Gastroesophageal sphincter (tissue), 4 donors: ENCODE results near the gene MCAM. TPM values are rescaled to one million over a fixed set of nuclear protein-coding genes. Genes with fewer than 3 reads are reported as not detected.

Experiments
- ATAC-seq: fragments of 150-250 bp; one replicate; pipeline ENCODE4 v1.9.1; 2016; ENCODE audit warnings: mild to moderate bottlenecking, moderate library complexity
- H3K27ac ChIP-seq, 4 donors: fragments of 200-600 bp; sonication (generic) in 3 of 4; 1 replicate in 3 of 4; 2 replicates in 1 of 4; pipeline ENCODE4 v1.5.1; 2016 to 2019
- H3K27me3 ChIP-seq: fragments of 200-600 bp; sonication (generic); one replicate; pipeline ENCODE4 v1.5.1; 2019
- H3K36me3 ChIP-seq, 2 donors: fragments of 200-600 bp; sonication (generic); one replicate each; pipeline ENCODE4 v1.5.1; 2019; ENCODE audit warnings: control low read depth in 1 of 2
- H3K4me1 ChIP-seq, 3 donors: fragments of 200-600 bp; sonication (generic); 1 replicate in 2 of 3; 2 replicates in 1 of 3; pipeline ENCODE4 v1.5.1; 2016 to 2019; ENCODE audit warnings: control low read depth in 2 of 3
- H3K4me3 ChIP-seq, 2 donors: fragments of 200-600 bp; sonication (generic); one replicate each; pipeline ENCODE4 v1.5.1; 2019; ENCODE audit warnings: mild to moderate bottlenecking in 1 of 2, moderate library complexity in 1 of 2
- H3K9me3 ChIP-seq, 3 donors: fragments of 200-600 bp; sonication (generic); one replicate each; pipeline ENCODE4 v1.5.1; 2017 to 2019; ENCODE audit warnings: control low read depth in 2 of 3
- EP300 ChIP-seq: sonication (generic); formaldehyde crosslinking; IDR thresholded peaks from one replicate; pipeline ENCODE4 v1.6.1; 2017; ENCODE audit warnings: antibody characterized with exemption, mild to moderate bottlenecking
- POLR2A ChIP-seq, 2 donors: fragments of 450-650 bp; IDR thresholded peaks; one replicate each; pipeline ENCODE4 v1.6.1; 2017; ENCODE audit warnings: antibody characterized with exemption in 2 of 2, mild to moderate bottlenecking in 2 of 2, moderate library complexity in 1 of 2
- POLR2AphosphoS5 ChIP-seq: sonication (generic); formaldehyde crosslinking; IDR thresholded peaks from one replicate; pipeline ENCODE4 v1.6.1; 2017; ENCODE audit warnings: antibody characterized with exemption
- WGBS, 2 donors: methylation state at CpG; one replicate each; pipeline ENCODE4 v1.1.5; 2018; ENCODE audit warnings: low coverage in 1 of 2; 5-methylcytosine and 5-hydroxymethylcytosine counted together
- total RNA-seq, 4 donors: library from RNA; depleted of rRNA; stranded (reverse); fragments of >200 nt; gene quantifications; one replicate each; pipeline ENCODE4 v1.1.0, GENCODE V29; 2016
- TF ChIP-seq, protein P1 (sequence below), 4 experiments: fragments of 200-600 bp in 2 of 4; fragments of 450-650 bp in 2 of 4; sonication (generic) in 1 of 4; IDR thresholded peaks; one replicate each; pipeline ENCODE4 v1.5.1; 2017 to 2019; ENCODE audit warnings: antibody characterized with exemption in 4 of 4, mild to moderate bottlenecking in 2 of 4, moderate library complexity in 2 of 4

Gene MCAM, protein sequence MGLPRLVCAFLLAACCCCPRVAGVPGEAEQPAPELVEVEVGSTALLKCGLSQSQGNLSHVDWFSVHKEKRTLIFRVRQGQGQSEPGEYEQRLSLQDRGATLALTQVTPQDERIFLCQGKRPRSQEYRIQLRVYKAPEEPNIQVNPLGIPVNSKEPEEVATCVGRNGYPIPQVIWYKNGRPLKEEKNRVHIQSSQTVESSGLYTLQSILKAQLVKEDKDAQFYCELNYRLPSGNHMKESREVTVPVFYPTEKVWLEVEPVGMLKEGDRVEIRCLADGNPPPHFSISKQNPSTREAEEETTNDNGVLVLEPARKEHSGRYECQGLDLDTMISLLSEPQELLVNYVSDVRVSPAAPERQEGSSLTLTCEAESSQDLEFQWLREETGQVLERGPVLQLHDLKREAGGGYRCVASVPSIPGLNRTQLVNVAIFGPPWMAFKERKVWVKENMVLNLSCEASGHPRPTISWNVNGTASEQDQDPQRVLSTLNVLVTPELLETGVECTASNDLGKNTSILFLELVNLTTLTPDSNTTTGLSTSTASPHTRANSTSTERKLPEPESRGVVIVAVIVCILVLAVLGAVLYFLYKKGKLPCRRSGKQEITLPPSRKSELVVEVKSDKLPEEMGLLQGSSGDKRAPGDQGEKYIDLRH
- 1,000 to 10,000 TPM in 3 of 4 donors, 100 to 1,000 TPM in 1; 702 to 1,904 (median 1,177) TPM for total RNA-seq

DNA sequence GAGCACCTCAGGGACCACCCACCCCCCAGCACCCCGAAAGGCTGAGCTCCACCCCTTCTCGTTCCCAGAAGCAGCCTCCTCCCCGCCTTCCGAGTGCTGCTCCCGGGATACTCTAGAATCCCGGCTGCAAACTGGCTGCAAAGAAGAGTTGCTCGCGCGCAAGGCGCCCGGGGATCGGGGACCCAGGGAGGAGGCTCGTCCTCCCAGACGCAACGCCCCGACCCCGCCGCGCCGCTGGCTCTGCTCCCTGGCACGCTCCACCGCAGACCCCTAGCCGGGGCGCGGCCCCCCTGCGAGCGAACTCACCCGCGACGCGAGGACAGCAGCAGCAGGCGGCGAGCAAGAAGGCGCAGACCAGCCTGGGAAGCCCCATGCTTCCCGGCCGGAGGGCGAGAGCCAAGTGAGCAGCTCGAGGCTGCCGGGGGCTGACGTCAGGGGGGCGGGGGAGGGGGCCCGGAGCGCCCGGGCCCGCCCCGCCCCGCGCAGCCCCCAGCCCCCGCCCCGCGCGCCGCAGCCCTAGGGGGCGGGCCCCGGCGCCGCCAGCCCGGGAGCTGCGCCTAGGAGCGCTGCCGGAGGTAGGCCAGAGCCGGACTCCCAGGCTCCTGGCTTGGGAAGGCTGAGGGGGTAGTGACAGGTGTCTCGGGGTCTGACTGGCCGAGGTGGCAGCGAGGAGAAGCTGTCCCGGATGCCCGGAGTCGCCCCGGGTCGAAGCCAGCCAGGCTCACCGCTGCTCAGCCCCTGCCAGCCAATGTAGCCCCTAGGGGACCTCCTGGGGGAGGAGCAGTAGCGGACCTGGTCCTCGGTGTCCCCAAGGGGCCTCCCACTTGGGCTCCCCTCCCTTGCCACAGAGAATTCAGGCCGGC is at the start of gene MCAM:
Gene MCAM (minus strand): TSS at position 402 of the 863 bp plus-strand sequence. CDS start 29 bp downstream, at position 373.
- ATAC-seq, result peak; percentile 44
- Histone ChIP-seq H3K4me3 (peak within 1 kb of the TSS; percentile 70 to 87), H3K4me1 (peaks cover 12 to 99% (median 50%) of the 10 kb centered on the region in 3 donors), H3K27me3 (no peaks in the 10 kb centered on the region), H3K27ac (peak within 1 kb of the TSS; percentile 90 to 99 (median 98)), H3K36me3 (peaks cover 0 to 31% of the 10 kb centered on the region in 2 donors), H3K9me3 (no peaks in the 10 kb centered on the region)
- no CpG with 5 or more reads among the region's 74 CpGs for WGBS, 2 donors
- TF ChIP-seq POLR2A (IDR thresholded peaks at IDR 0.05) (peak; percentile 85 to 91), POLR2AphosphoS5 (peak; percentile 96), EP300 (no peak)
- TF ChIP-seq, protein P1, sequence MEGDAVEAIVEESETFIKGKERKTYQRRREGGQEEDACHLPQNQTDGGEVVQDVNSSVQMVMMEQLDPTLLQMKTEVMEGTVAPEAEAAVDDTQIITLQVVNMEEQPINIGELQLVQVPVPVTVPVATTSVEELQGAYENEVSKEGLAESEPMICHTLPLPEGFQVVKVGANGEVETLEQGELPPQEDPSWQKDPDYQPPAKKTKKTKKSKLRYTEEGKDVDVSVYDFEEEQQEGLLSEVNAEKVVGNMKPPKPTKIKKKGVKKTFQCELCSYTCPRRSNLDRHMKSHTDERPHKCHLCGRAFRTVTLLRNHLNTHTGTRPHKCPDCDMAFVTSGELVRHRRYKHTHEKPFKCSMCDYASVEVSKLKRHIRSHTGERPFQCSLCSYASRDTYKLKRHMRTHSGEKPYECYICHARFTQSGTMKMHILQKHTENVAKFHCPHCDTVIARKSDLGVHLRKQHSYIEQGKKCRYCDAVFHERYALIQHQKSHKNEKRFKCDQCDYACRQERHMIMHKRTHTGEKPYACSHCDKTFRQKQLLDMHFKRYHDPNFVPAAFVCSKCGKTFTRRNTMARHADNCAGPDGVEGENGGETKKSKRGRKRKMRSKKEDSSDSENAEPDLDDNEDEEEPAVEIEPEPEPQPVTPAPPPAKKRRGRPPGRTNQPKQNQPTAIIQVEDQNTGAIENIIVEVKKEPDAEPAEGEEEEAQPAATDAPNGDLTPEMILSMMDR (IDR thresholded peaks at IDR 0.05), result no peak

DNA sequence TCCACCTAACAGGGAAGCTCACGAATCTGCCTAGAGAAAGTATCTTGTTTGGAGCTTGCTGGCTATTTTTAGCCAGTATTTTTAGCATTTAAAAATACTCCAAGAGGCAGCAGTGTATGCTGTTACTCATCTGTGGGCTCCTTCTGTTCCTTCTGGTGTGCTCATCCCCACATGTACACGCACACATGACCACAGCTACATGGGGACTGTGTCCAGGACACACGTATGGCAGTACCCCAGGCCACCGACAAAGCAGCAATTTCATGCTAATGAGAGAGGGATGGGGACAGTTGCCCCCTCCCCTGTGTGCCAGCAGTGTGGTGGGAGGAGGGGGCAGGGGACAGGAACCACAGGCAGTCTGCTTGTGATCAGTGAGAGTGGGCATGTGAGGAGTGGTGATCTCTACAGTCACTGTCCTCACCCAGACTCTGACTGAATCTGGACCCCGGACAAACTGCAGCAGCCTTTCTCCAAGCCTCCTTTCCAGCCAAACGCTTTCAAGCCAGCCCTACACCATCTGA is 48.2 kb upstream of the MCAM start:
- Histone ChIP-seq H3K27me3 (no peaks in the 10 kb centered on the region), H3K4me1 (peaks cover 15 to 100% (median 71%) of the 10 kb centered on the region in 3 donors), H3K36me3 (no peaks in the 10 kb centered on the region), H3K4me3 (peak overlapping the region in 1 of 2 donors; percentile 71), H3K27ac (peak overlapping the region; percentile 83 to 97 (median 95)), H3K9me3 (no peaks in the 10 kb centered on the region)
- TF ChIP-seq, protein P1 (IDR thresholded peaks at IDR 0.05), result peak in 2 of 4 experiments; percentile 9 to 11
- TF ChIP-seq EP300 (no peak), POLR2AphosphoS5 (peak; percentile 82)
- 23 to 50% methylated on average over 2 to 4 of the region's 6 CpGs for WGBS, 2 donors
- no peak for ATAC-seq

DNA sequence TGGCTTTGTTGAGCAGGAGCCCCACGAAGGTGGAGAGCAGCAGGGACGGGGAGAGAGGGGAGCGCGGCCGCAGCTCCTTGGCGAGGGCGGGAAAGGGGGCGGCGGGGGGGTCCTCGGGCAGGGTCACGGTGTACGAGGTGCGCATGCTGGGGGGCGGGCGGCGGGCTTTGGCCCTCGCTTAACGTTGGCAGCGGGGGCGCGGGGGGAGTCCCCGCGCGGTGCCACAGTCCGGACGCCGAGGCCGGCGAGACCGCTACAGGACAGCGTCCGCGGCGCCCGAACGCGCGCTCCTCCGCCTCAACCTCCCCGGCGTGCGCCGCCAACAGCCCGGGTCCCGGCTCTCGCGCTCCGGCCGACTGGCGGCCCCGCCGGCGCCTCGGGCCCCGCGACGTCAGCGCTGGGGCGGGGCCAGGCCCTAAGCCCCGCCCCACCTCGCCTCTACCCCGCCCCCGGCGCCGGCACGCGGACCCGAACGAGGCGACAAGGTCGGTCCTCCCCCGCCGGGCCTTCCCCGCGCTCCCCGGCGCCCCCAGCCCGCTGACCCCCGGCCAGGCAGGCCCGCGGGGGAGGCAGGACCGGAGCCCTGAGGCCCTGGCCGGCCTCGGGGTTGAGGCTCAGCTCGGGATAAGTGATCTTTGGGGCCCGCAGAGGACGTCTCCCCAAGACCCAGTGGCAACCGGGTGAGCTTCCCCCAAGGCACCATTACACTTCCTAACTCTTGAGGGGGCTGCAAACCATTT is 47.1 kb upstream of the MCAM start:
- Histone ChIP-seq H3K27me3 (no peaks in the 10 kb centered on the region), H3K4me1 (peaks cover 15 to 95% (median 61%) of the 10 kb centered on the region in 3 donors), H3K4me3 (peak overlapping the region; percentile 50 to 71), H3K9me3 (no peaks in the 10 kb centered on the region), H3K27ac (peak overlapping the region; percentile 83 to 97 (median 95)), H3K36me3 (peaks cover 0 to 11% of the 10 kb centered on the region in 2 donors)
- TF ChIP-seq, protein P1 (IDR thresholded peaks at IDR 0.05), result no peak
- TF ChIP-seq POLR2A (IDR thresholded peaks at IDR 0.05), result peak; percentile 71 to 92
- peak; percentile 67 for TF ChIP-seq POLR2AphosphoS5
- 40% methylated on average over 2 of the region's 88 CpGs; no CpG with 5 or more reads in 1 of the 2 donors for WGBS, 2 donors
- ATAC-seq, result peak; percentile 64
